ENCODE results near the gene ZNF281.
A peak's percentile ranks its signal among the peaks of the same experiment; 100 is the strongest.
"Not testable (repeated sequence)": the region's sequence is repeated elsewhere in the genome, so short reads cannot be mapped to it uniquely, and the experiment has no call there.

Gene ZNF281

DNA sequence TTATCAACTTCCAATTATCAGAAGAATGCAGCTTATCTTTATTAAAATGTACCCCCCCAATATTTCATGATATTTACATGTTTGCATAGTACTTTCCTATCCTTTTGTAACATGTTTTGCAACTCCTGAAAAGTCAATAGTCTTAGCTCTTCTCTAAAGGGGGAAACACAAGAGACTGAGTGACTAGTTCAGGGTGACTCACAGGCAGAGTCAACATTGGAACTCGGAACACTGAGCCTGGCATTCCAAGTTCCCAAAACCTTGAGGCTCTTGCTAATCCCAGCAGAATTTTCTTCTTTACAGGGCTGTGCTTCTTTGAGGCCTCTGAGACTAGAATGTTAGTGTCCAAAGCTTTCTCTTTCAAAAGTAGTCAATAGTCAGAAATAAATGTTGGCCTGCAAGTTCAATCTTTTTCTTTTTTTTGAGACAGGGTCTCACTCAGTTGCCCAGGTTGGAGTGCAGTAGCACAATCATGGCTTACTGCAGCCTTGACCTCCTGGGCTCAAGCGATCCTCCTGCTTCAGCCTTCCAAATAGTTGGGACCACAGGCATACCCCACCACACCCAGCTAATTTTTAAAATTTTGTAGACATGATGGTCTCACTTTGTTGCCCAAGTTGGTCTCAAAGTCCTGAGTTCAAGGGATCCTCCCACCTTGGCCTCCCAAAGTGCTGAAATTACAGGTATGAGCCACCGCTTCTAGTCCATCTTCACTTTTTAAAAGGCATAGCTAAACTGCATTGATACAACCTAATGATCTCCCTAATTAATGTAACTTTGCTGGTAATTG, 37.5 kb downstream of the ZNF281 start:
- in situ Hi-C loops (cut with HindIII; ENCODE audit: low pct_ligation_motif_present, low pct_unique_long_range_greater_than_20kb, low sequenced_read_pairs) = no loop called here
- peak; percentile 59 for DNase-seq

DNA sequence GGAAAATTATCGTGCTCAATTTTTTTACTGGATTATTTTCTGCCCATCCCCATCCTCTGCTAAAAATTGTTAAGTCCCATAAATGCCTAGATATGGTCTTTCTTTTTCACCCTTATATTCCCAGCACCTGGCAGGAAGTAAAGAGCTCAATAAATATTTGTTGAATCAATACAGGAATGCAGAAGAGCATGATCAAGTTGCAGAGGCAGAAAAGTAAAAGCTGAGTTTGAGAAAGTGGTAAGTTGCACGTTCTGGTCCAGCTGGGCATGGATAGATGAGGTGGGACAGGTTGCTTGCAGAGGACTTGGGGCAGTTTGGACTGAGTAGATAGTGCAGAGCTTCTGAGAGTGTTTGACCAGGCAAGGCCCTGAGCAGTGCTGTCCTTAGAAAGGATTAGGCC, 40.1 kb downstream of the ZNF281 start:
- no peak for DNase-seq
- in situ Hi-C loops (cut with HindIII; ENCODE audit: low pct_ligation_motif_present, low pct_unique_long_range_greater_than_20kb, low sequenced_read_pairs) = no loop called here

DNA sequence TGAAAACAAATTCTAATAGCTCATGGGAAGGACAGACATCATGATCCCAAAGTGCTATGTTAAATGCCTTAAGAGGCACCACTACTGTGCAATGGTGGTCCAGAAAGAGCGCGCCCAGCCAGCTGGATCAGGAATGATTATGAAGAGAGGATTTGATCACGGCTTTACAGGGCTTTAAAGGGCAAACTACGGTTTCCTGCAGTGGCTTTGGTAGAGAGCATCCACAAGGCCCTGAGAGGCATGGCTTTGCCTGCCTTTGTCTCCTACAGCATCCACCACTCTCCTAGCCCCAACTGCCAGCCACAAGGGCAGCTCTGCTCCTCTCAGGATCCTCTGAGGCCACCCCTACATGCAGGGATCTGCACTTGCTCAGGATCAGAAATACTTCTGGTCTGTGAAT, 40.7 kb downstream of the ZNF281 start:
- in situ Hi-C loops (cut with HindIII; ENCODE audit: low pct_ligation_motif_present, low pct_unique_long_range_greater_than_20kb, low sequenced_read_pairs) = no loop called here
- no peak for DNase-seq

DNA sequence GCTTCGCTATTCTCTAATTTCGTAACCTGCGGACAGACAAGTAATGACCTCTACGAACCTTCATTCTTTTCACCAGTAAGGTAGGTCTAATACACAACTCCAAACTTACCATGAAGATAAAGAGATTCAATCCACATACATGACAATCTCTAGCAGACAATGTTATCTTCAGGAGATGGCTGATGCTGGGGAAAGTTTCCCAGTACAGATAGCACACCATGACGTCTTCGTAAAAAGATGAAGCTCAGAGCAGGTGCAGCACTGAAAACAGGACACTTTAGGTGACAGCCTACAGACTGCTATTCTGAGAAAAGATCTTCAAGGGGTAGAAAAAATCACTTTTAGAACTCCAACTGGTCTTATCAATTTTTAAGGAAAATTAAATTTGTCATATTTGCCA, 41.3 kb downstream of the ZNF281 start:
- in situ Hi-C loops (cut with HindIII; ENCODE audit: low pct_ligation_motif_present, low pct_unique_long_range_greater_than_20kb, low sequenced_read_pairs) = no loop called here
- no peak for DNase-seq

DNA sequence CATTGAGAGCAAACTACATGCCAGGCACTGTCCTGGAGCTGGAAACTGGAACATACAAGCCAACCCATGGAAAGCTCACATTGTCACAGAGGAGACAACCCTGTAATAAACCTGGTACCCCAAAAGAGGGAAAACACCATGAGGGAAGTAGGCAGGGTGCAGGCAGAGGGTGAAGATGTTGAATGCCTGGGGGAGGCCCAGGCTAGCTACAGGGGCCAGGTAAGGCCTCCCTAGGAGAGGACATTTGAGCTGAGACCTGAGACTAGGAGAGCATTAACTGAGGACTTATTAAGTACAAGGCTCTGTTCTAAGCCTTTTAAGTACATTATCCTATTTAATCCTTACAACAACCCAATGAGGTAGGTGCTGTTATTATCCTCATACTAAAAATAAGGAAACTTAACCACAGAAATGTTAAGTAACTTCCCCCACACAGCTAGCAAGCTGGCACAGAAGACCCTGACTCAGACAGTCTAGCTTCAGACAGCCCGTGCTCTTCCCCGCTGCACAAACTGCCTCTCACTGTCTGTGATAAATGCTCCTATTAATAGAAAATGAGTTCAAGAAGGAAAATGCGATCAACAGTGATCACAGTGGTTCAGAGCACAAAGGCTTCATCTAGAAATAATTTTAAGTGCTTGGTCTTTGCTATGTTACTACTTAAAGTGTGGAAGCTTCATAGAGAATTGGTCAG, 41.8 kb downstream of the ZNF281 start:
- in situ Hi-C loops (cut with HindIII; ENCODE audit: low pct_ligation_motif_present, low pct_unique_long_range_greater_than_20kb, low sequenced_read_pairs) = no loop called here

DNA sequence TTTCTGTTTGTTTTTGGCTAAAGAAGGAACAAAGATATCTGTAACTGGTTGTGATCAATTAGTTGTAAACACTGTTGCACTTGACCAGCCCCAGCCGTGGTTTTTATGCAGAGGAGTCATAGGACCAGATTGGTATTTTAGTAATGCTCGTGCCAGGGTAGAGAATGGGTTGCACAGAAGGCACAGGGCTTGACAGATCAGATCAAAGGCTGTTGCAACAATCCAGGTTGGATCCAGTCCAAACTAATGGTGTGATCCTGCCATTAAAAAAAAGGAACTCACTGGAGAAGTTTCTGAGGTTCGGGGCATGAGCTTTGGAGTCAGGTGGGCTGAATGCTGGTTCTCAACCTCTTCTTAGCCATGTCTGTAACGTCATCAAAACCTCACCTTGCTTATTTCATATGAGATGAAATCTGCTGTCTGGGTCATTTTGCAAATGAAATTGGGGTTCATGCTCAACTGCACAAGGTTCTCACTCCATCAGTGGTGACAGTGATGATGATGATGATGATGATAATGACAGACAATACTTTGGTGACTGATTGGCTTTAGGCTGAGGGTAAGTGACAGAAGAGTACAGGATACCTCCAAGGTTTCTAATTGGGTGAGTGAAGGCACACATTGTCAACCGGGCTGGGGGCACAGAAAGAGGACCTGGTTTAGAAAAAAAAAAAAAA, 43.1 kb downstream of the ZNF281 start:
- in situ Hi-C loops (cut with HindIII; ENCODE audit: low pct_ligation_motif_present, low pct_unique_long_range_greater_than_20kb, low sequenced_read_pairs) = no loop called here

More for the DNA sequence above, 41.8 kb downstream of the ZNF281 start:
- DNase-seq = no peak

DNA sequence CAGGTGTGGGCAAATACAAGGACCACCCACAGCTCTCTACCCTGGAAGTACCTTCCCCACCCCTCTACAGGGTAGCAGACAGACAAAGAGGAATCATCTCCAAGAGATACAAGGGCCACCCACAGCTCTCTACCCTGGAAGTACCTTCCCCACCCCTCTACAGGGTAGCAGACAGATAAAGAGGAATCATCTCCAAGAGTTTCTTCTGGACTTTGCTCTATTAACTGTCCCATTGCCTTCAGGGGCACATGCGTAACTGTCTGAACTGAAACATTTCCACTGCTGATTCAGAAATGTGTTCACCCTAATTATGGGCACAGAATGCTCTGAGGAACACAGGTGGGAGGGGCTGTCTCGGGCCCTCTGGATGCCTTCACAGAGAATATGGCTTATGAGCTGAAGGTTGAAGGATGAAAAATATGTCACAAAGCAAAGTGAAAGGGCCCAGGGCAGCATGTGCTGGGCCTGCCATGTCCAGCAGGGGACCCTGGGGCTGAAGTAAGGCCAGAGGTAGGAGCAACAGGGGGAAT, 43.9 kb downstream of the ZNF281 start:
- no peak for DNase-seq
- in situ Hi-C loops (cut with HindIII; ENCODE audit: low pct_ligation_motif_present, low pct_unique_long_range_greater_than_20kb, low sequenced_read_pairs) = no loop called here

More for the DNA sequence above, 43.1 kb downstream of the ZNF281 start:
- no peak for DNase-seq

DNA sequence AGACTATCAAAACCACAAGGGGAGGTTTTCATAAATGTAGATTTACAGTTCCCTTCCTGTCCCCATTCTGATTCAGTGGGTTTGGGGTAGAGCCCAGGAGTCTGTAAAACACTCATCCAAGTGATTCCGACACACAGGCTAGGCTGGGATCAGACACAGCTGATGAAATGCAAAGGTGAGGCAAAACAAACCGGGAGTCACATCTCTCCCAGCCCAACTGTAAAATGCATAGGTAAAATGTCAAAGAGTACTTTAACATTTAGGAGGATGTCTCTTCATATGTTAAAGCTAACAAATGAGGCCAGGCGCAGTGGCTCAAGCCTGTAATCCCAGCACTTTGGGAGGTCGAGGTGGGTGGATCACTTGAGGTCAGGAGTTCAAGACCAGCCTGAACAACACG, 45.0 kb downstream of the ZNF281 start:
- DNase-seq = no peak
- in situ Hi-C loops (cut with HindIII; ENCODE audit: low pct_ligation_motif_present, low pct_unique_long_range_greater_than_20kb, low sequenced_read_pairs) = no loop called here

DNA sequence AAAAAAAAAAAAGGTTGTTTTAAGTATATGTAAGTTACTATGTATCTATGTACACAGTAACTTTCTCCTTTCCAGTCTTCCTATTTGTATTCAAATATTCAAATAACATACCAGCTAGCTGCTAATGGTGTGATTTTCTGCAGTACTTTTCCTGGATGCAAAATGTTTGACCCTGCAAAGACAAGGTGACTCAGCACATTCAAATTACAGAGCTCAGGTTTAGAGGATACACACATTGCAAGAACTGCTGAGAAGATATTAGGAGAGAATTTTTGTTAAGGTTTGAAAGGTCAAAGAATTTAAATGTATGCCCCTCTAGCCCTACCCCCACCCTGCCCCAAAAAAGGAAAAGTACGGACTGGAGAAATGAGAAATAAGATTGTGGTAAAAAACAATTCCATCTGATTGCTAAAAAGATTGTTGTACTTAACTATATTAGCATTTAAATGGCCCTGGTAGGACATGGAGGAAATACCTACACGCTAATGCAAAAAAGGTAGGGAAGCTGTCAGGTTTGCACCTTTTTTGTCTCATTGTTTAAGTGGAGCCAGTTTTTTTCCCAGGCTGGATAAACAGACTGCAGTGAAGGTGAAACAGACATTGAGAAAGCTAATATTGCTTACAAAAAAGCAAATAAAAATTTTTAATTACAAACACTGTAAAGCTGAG, 45.6 kb downstream of the ZNF281 start:
- peak; percentile 43 for DNase-seq
- in situ Hi-C loops (cut with HindIII; ENCODE audit: low pct_ligation_motif_present, low pct_unique_long_range_greater_than_20kb, low sequenced_read_pairs) = no loop called here

DNA sequence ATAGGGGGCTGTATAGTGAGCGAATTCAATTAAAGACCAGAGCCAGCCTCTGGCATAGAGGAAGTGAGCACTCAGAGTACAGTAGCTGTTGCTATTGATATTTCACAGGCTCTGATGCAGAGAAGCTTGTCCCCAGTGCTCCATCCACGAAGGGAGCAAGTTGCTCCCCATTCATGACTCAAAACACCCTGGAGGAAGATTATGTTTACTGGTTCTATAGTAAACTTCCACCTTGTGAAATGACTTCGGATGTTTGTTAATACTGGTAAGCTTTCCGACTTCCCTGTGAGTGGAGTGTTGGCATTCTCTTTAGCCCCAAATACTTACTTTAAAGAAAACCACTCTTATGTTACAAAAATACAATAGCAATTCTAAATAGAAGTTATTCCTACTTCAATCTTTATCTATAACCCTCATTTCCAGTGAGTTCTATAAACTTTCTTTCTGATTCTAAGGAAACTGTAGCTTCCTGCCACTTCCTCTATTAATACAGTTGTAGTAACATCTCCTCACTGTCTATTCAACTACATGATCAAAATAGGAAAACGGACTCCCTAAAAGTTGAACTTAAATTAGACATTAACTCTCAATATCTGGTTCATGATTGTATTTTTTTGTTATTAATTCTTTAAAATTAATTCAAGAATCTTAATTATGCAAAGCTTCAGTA, 46.4 kb downstream of the ZNF281 start:
- DNase-seq = no peak
- in situ Hi-C loops (cut with HindIII; ENCODE audit: low pct_ligation_motif_present, low pct_unique_long_range_greater_than_20kb, low sequenced_read_pairs) = no loop called here

DNA sequence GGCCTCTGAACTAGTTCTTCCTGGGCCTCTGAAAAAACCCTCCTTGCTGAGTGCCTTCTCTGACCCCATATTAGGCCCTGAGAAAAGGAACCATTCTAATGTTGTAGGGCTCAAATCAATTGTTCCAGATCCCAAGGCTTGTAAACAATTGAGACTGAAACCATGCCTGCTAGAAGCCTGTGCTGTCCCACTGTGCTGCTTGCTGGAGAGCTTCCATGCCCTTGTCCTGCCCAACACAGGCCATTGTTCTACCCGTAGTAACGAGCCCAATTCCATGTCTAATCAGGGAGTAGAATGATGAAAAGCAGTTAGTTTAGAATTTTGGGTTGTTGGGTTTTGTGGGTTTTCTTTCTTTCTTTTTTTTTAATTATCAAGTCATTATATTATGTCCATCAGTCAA, 47.4 kb downstream of the ZNF281 start:
- no peak for DNase-seq
- in situ Hi-C loops (cut with HindIII; ENCODE audit: low pct_ligation_motif_present, low pct_unique_long_range_greater_than_20kb, low sequenced_read_pairs) = no loop called here

DNA sequence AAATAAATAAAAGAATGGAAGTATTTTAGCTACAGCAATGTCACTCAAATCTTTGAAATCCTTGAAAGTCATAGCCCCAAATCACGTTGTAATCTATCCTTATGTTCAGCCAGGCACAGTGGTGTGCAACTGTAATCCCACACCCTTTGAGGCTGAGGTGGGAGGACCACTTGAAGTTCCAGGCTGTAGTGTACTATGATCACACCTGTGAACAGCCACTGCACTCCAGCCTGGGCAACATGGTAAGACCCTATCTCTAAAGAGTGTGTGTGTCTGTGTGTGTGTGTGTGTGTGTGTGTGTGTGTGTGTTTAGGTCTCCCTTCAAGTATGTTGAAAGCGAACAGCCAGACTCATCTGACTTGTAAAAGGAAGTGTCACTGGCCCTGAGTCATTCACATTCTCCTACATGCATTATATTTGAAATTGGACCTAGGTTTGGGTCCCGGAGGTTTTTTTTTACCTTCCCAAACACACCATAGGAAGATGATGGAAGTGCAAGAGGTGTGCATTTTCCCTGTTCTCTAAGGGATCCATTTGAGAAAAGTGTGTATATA, 50.1 kb downstream of the ZNF281 start:
- in situ Hi-C loops (cut with HindIII; ENCODE audit: low pct_ligation_motif_present, low pct_unique_long_range_greater_than_20kb, low sequenced_read_pairs) = no loop called here
- no peak for DNase-seq

DNA sequence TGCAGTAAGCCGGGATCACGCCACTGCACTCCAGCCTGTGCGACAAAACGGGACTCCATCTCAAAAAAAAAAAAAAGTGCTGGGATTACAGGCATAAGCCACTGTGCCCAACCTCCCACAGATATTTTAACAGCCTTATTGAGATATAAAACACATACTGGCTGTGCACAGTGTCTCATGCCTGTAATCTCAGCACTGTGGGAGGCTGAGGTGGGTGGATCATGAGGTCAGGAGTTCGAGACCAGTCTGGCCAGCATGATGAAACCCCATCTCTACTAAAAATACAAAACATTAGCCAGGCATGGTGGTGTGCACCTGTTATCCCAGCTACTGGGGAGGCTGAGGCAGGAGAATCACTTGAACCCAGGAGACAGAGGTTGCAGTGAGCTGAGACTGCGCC, 51.9 kb downstream of the ZNF281 start:
- in situ Hi-C loops (cut with HindIII; ENCODE audit: low pct_ligation_motif_present, low pct_unique_long_range_greater_than_20kb, low sequenced_read_pairs); DNase-seq: not testable (repeated sequence)

DNA sequence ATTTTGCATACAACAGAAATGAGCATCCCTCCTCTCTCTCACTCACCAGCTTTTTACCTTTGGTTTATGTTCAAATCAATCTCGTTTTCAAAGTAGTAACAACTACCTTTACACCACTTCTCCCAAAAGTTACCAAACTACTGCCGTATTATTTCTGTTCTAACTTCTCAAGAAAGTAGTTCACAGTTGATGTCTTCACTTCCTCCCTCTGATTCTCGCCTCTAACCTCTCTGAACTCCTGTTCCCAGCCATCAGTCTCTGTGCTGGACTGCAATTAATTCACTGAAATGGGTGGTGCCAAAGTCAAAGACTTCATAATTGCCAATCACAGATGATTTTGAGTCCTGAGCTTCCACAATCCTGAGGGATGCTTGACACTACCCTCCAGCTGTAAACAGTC, 54.0 kb downstream of the ZNF281 start:
- in situ Hi-C loops (cut with HindIII; ENCODE audit: low pct_ligation_motif_present, low pct_unique_long_range_greater_than_20kb, low sequenced_read_pairs) = no loop called here
- DNase-seq = no peak

Measured in ACHN (cell line).